ENCODE results near the gene ITSN2. TPM values are rescaled to one million over a fixed set of nuclear protein-coding genes. Genes with fewer than 3 reads are reported as not detected.

The ITSN2 gene
- total and polyA plus RNA-seq, 8 donors, result 28.7 to 85.6 (median 38.7) TPM

DNA sequence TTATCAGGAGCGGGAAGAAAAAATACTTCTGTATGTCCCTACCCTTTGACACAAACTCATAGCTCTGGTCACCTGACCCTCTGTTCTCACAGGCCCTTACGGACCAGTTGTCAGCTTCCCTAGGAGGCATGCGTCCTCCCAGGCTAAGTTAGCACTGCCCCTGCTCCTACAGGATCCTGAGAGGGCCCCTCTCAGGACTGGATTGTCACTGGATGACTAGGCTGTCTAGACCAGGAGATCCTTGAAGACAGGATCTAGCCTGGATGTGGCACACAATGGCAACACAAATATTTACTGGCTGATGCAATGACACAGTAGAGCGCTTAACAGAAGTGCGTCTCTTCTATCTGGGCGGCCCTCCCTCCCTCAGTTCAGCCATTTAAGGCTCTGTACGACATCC is 177.8 kb downstream of the ITSN2 start:
- TF ChIP-seq, protein P1, sequence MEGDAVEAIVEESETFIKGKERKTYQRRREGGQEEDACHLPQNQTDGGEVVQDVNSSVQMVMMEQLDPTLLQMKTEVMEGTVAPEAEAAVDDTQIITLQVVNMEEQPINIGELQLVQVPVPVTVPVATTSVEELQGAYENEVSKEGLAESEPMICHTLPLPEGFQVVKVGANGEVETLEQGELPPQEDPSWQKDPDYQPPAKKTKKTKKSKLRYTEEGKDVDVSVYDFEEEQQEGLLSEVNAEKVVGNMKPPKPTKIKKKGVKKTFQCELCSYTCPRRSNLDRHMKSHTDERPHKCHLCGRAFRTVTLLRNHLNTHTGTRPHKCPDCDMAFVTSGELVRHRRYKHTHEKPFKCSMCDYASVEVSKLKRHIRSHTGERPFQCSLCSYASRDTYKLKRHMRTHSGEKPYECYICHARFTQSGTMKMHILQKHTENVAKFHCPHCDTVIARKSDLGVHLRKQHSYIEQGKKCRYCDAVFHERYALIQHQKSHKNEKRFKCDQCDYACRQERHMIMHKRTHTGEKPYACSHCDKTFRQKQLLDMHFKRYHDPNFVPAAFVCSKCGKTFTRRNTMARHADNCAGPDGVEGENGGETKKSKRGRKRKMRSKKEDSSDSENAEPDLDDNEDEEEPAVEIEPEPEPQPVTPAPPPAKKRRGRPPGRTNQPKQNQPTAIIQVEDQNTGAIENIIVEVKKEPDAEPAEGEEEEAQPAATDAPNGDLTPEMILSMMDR (IDR thresholded peaks at IDR 0.05), result no peak
- DNase-seq, result no peak
- Histone ChIP-seq H3K27me3 (no peaks in the 10 kb centered on the region), H3K4me3 (no peak overlapping the region), H3K27ac (peak overlapping the region in 1 of 2 donors; percentile 21), H3K4me1 (no peaks in the 10 kb centered on the region), H3K36me3 (no peaks in the 10 kb centered on the region), H3K9me3 (no peaks in the 10 kb centered on the region)
- peak; percentile 74 for ATAC-seq
- intact Hi-C loops (cut with DNase I), result no loop called here

DNA sequence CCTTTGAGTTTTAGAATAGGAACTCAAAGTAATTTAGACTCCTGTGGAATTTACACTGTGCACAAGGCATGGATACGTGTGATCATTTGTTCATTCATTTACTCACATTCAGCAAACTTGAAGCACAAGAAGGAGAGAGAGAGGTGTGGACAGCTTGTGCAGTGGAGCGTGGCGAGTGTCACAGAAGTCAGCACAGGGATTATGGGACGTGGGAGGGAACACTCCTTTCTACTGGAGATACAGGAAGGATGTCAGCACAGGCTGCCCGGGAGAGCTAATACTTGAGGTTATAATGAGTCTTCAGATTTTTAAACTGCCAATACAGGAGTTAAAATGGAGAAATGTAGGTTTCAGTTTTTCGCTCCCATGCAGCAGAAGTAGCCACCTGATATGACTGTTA is 178.5 kb downstream of the ITSN2 start:
- no peak for ATAC-seq
- Histone ChIP-seq H3K27ac (no peak overlapping the region), H3K4me1 (no peaks in the 10 kb centered on the region), H3K36me3 (no peaks in the 10 kb centered on the region), H3K4me3 (no peak overlapping the region), H3K27me3 (no peaks in the 10 kb centered on the region), H3K9me3 (no peaks in the 10 kb centered on the region)
- intact Hi-C loops (cut with DNase I), result no loop called here
- TF ChIP-seq, protein P1 (IDR thresholded peaks at IDR 0.05), result no peak
- DNase-seq, result no peak

DNA sequence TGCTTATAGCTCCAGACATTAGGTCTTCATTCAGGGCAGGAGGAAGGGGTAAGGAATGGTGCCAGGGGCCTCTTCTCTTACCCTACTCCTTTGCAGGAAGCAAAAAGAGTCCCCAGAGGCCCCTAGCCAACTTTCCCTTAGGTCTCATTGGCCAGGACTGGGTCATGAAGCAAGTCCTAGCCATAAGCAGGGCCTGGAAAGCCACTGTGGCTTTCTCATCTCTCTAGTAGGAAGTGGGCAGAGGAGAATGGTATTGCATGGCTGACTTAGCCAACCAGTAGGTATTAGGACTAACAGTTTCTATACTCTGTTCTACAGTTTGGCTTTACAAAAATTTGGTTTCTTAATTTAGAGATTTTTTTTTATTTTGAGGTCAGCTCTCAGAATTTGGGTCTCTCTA is 180.7 kb downstream of the ITSN2 start:
- H3K9me3 ChIP-seq, result no peaks in the 10 kb centered on the region
- no peak overlapping the region for H3K27ac ChIP-seq
- TF ChIP-seq, protein P1 (IDR thresholded peaks at IDR 0.05), result no peak
- no peaks in the 10 kb centered on the region for H3K4me1 ChIP-seq
- intact Hi-C loops (cut with DNase I), result no loop called here
- H3K4me3 ChIP-seq, result no peak overlapping the region
- H3K36me3 ChIP-seq, result no peaks in the 10 kb centered on the region
- DNase-seq, result no peak
- ATAC-seq, result no peak
- H3K27me3 ChIP-seq, result peaks cover 0 to 5% of the 10 kb centered on the region in 2 donors

DNA sequence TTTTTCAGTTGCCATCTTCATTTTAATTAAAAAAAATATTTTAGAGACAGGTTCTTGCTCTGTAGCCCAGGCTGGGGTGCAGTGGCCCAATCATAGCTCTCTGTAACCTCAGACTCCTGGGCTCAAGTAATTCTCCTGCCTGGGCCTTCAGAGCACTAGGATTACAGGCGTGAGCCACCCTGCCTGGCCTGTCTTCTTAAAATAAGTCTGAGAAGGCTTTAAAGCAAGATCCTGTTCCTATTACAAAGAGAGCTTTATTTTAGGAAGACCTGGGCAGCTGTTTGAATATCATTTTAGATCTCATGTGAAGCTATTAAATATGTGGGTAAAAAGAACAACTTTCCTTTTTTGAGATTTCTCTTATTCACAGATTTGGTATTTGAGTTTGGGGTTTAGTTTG is 184.0 kb downstream of the ITSN2 start:
- intact Hi-C loops (cut with DNase I), result no loop called here
- Histone ChIP-seq H3K36me3 (no peaks in the 10 kb centered on the region), H3K27ac (no peak overlapping the region), H3K27me3 (peaks cover 0 to 7% of the 10 kb centered on the region in 2 donors), H3K4me3 (no peak overlapping the region), H3K4me1 (no peaks in the 10 kb centered on the region), H3K9me3 (no peaks in the 10 kb centered on the region)
- TF ChIP-seq, protein P1 (IDR thresholded peaks at IDR 0.05), result no peak
- DNase-seq, result no peak
- ATAC-seq, result no peak

DNA sequence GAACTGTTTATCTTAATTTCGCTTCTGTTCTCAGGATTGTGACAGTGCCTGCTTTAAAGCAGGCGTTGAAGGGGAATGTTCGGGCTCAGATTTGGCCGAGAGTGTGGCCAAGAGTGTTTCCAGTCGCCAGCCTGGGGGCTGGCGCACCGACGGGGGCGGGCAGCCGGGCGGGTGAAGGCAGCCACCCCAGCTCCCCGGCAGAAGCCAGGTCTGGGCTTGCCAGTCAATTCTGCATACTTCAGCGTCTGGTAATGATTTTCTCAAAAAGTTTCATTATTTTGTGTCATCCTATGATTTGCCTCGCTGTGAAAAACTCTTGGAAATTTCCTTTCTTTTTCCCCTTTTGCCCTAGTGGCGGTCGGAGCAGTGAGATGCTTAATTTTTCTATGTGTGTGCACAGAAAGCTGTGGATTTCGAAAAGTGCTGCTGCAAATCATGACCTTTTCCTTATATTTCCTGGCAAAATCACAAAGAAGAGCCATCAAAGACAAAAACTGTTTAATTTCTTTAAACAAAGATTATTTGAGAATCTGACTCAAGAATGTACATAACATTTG is 184.6 kb downstream of the ITSN2 start:
- intact Hi-C loops (cut with DNase I), result no loop called here
- H3K36me3 ChIP-seq, result no peaks in the 10 kb centered on the region
- H3K4me1 ChIP-seq, result no peaks in the 10 kb centered on the region
- DNase-seq, result peak in 1 of 4 donors; percentile 3
- no peak overlapping the region for H3K27ac ChIP-seq
- peak overlapping the region in 1 of 2 donors; percentile 12 for H3K4me3 ChIP-seq
- H3K27me3 ChIP-seq, result peaks cover 0 to 7% of the 10 kb centered on the region in 2 donors
- no peak for ATAC-seq
- no peaks in the 10 kb centered on the region for H3K9me3 ChIP-seq
- TF ChIP-seq, protein P1 (IDR thresholded peaks at IDR 0.05), result no peak
